HG03354 (cell line): ENCODE data around the gene ESRRA.

ENCODE experiments used
- ATAC-seq: cut with Tn5 transposase; IDR thresholded peaks from one replicate; pipeline ENCODE4 v1.9.1; 2021; ENCODE audit warnings: mild to moderate bottlenecking; ENCODE audit not compliant: unreplicated experiment, poor library complexity, severe bottlenecking

ESRRA gene

GRCh38 chr11:64357904-64358535 is 52.7 kb downstream of the ESRRA start:
- ATAC-seq, result no peak

GRCh38 chr11:64358536-64358906 is 53.2 kb downstream of the ESRRA start:
- no peak for ATAC-seq

GRCh38 chr11:64358907-64359711 is 53.8 kb downstream of the ESRRA start, which contains the start of gene RPS6KA4:
Gene RPS6KA4 (plus strand): TSS chr11:64359162. CDS start chr11:64359236, 74 bp downstream.
- peak; percentile 62 for ATAC-seq

- no peak for ATAC-seq
Measured at GRCh38 chr11:64359712-64360445, 54.6 kb downstream of the ESRRA start.

GRCh38 chr11:64360448-64360921 is 55.2 kb downstream of the ESRRA start:
- ATAC-seq, result no peak

GRCh38 chr11:64361659-64362058 is 56.3 kb downstream of the ESRRA start:
- no peak for ATAC-seq

GRCh38 chr11:64362339-64362738 is 57.0 kb downstream of the ESRRA start:
- no peak for ATAC-seq

- no peak for ATAC-seq
Measured at GRCh38 chr11:64364435-64364834, 59.1 kb downstream of the ESRRA start.

GRCh38 chr11:64364911-64365310 is 59.6 kb downstream of the ESRRA start:
- ATAC-seq, result no peak
